COLO829 (cell line): ENCODE results near the gene THOC3.
A peak's percentile ranks its signal among the peaks of the same experiment; 100 is the strongest.
"Not testable (repeated sequence)": the region's sequence is repeated elsewhere in the genome, so short reads cannot be mapped to it uniquely, and the experiment has no call there.

Source experiments
- DNase-seq: peaks from one replicate; pipeline ENCODE4 v3.0.0; 2012; ENCODE audit warnings: low spot score

Gene THOC3

GRCh38 chr5:175940632-175941031 lies 27.5 kb downstream of the THOC3 start:
- not testable (repeated sequence) for DNase-seq

- DNase-seq: not testable (repeated sequence)
Observed at GRCh38 chr5:175938489-175938888, 29.6 kb downstream of the THOC3 start.

GRCh38 chr5:175928752-175929151 lies 39.4 kb downstream of the THOC3 start:
- DNase-seq: not testable (repeated sequence)

- not testable (repeated sequence) for DNase-seq
Observed at GRCh38 chr5:175925106-175925505, 43.0 kb downstream of the THOC3 start.

GRCh38 chr5:175922192-175922885 lies 45.8 kb downstream of the THOC3 start:
- no peak for DNase-seq

- DNase-seq: no peak
Observed at GRCh38 chr5:175921061-175921730, 46.9 kb downstream of the THOC3 start.

GRCh38 chr5:175920231-175920811 lies 47.8 kb downstream of the THOC3 start:
- peak; percentile 18 for DNase-seq

- DNase-seq: not testable (repeated sequence)
Observed at GRCh38 chr5:175915066-175916037, 52.8 kb downstream of the THOC3 start.

GRCh38 chr5:175913835-175914672 lies 54.1 kb downstream of the THOC3 start:
- DNase-seq: not testable (repeated sequence)

- DNase-seq: not testable (repeated sequence)
Observed at GRCh38 chr5:175910072-175910471, 58.0 kb downstream of the THOC3 start.
